Stimulated activated CD8-positive, alpha-beta memory T cell treated with anti-CD3 and anti-CD28 coated beads, Interleukin-2, amount 100 ng/mL, for 1 hour (primary cell): ENCODE data around the gene TFAM.
"Not testable (repeated sequence)": the region's sequence is repeated elsewhere in the genome, so short reads cannot be mapped to it uniquely, and the experiment has no call there.

ENCODE experiments used
- DNase-seq, 2 donors: peaks; one replicate each; pipeline ENCODE4 v3.0.0-alpha.2; 2020; ENCODE audit warnings: low read depth in 2 of 2

Gene TFAM

DNA sequence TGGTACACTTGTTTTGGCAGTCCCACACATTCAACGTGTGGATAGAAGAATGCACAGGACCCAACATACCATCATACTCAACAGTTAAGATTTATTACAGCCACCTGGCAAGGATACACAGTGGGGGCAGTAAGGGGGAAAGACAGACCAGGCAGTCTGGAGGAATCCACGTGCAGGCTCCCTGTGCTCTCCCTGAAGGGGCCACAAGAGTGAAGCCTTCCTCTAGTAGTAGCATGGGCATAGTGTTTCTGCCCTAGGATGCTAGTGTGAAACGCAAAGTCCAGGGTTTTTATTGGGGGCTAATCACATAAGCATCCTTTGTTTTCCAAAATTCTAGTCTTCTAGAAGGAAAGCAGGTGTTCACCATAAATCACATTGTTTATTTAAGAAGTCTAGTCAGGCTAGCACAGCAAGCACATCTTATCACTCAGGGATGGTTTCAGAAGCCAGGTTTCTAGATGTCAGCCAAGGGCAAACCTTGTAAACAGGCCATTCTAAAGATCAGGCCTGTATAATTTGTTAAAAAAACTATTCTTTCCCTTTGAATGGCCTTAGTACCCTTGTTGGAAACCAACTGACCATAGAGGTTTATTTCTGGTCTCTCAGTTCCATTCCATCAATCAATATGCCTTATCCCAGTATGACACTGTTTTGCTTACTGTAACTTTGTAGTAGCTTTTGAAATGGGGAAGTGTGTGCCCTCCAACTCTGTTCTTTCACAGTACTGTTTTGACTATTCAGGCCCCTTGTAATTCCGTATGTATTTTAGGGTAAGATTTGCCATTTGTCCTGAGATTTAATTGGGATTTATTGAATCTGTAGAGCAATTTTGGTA is 12.4 kb upstream of the TFAM start:
- no peak for DNase-seq

DNA sequence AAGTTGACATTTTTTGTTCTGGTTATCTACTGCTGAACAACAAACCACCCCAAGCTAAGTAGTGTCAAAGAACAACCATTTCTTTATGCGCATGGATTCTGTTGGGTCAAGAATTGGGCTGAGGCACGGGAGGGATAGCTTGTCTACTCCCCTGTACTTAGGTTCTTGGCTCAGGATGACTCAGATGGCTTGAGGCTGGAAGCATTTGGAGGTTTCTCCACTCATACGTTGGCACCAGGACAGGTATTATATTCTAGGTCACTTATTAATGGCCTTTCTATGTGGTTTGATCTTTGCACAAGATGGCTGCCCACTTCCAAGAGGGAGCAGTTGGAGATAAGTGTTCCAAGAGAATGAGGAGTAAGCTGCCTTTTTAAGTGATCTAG is 11.8 kb upstream of the TFAM start:
- no peak for DNase-seq

- DNase-seq, result no peak
These were observed 2.7 kb upstream of the TFAM start for GRCh38 chr10:58382489-58382995.

- DNase-seq, result no peak
These were observed 1.1 kb upstream of the TFAM start for GRCh38 chr10:58384095-58384494.

- DNase-seq, result no peak
These were observed 639 bp upstream of the TFAM start for GRCh38 chr10:58384544-58384998.

DNA sequence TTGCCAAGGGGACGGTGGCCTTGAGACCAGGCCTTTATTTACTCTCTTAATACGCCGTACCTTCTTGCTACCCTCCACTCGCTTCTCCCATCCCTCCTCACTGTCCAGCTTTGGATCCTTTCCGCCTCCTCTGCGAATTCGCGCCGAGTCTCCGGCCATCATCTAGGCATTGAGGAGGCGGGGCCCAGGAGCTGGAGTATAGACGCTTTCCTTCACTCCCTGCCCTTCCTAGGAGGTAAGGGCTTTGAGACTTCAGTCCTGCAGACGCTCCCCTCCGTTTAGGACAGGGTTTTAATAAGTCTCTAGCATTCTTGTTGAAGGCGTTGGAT is 538 bp downstream of the TFAM start:
- DNase-seq, result no peak

DNA sequence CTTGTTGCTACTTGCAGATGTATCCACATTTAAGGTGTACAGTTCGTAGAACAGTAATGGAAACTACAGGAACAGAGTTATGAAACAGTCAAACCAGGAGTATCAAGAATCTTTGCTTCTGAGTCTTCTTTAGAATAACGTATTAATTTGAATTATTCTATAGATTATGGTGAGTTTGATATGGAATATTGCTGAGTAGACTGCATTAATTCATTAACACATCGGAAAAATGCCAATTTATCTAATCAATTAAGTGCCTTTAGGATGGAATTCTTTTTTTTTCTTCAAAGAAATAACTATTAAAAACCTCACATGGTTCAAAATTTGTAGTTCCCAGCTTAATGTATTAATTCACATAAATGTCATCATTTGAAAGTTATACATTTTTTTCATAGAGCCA is 3.8 kb downstream of the TFAM start:
- no peak for DNase-seq

- DNase-seq, result no peak
These were observed 8.1 kb downstream of the TFAM start for GRCh38 chr10:58393317-58393716.

DNA sequence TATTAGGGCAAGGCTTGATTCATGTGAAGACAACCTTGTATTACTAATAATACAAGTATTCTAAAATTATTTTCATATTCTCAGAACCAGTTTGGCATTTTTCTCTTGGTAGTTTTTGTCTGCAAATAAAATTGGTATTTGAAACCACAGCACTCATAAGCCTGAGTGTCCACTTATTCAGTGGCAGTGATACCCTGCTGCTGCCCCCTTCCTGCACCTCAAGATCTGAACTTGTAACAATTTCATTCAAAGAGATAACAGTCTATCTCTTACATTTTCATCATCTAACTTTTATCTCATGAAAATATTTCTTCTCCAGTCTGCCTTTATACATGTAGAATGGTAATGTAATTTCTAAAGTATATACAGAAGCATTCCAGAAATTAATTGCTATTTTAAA is 9.3 kb downstream of the TFAM start:
- DNase-seq, result no peak

DNA sequence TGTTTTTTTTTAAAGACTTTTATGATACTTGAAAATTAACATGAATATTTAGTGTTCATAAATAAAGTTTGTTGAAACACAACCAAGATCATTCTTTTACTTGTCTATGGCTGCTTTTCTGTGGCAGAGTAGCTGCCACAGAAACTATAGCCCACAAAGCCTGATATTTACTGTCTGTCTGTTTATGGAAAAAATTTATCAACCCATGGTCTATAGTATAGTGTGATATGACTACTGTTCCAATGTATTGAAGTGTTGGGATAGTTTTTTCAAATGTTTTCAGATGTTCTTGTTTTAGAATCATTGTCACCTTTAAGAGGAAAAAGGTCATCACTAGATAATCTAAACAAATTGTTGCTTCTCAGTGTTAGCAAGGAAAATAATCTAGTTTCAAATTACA is 10.8 kb downstream of the TFAM start:
- DNase-seq, result no peak

DNA sequence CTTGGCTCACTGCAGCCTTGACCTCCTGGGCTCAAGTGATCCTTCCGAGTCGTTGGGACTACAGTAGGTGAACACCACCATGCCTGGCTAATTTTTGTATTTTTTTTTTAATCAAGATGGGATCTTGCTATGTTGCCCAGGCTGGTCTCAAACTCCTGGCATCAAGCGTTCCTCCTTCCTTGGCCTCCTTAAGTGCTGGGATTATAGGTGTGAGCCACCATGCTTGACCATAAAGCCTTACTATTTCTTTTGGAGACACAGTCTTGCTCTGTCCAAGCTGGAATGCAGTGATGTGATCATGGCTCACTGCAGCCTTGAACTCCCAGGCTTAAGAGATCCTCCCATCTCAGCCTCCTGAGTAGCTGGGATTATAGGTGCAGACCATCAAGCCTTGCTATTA is 12.6 kb downstream of the TFAM start:
- DNase-seq, result no peak

DNA sequence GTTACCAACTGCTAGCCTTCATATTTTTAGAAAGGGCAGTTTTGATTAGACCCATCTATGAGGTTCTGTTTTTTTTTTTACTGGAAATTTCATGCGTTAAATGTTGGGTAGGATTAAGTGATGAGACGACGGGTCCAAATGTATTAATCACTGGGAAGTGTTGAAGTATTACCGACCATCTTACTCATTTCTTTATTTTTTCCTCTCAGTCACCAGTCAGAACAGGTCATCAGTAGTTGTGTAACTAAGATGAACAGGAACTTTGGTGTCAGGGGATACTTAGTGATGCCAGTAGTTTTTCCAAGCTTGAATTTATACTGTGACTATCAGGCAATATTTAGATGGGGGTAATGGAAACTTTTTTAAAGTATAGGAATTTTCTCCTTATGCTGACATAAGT is 14.2 kb downstream of the TFAM start:
- no peak for DNase-seq

DNA sequence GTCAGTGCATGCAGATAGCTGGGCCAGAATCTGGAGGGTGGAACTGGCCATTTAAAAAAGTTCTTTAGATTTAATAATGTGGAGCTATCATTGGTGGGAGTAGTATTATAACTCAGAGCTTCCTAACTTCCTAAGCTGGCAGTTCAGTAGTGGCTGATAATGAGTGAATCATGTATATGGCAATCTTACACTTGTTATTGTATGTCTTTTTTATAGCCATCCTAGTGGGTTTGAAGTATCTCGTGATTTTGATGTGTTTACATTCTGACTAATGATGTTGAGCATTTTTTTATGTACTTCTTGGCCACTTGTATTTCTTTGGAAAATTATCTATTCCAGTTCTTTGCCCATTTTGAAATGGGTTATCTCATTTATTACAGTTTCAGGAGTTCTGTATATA is 15.4 kb downstream of the TFAM start:
- DNase-seq, result no peak

DNA sequence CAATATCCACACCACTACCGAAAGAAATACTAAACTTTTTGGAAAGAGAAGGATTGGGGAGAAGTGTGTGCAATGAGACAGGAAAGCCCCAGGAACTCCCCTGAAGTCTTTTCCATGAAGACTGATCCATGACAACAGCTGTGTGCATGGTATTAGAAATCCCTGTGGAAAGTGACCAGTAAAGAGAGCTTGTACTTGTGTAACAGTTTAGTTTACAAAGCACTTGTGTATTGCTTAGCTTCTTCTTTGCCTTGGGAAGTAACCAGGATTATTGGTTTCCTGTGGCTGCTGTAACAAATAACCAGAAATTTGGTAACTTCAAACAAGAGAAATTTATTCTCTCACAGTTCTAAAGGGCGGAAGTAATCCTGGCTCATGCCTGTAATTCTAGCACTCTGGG is 18.8 kb downstream of the TFAM start:
- DNase-seq, result no peak

- DNase-seq, result no peak
These were observed 24.9 kb downstream of the TFAM start for GRCh38 chr10:58409956-58410610.

DNA sequence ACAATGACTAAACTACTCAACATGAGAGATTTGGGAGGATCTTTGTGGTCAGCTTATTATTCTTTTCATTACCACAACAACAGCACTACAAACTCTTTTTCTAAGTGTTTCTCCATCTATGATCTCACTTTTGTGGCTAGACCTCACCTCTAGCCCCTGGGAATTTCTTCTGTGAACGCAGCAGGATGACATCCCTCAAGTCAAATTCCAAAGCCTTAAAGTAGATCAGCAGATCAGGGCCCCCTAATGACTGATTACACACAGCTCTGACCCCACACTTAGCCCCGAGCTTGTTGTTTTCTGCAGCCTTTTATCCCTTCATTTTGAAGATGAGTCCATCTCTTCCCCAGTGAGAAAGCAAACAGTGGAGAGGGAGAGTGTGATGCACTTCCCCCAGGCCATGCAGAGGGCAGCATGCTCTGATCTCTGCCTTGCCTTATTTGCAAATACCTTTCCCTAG is 27.3 kb downstream of the TFAM start:
- DNase-seq, result no peak

DNA sequence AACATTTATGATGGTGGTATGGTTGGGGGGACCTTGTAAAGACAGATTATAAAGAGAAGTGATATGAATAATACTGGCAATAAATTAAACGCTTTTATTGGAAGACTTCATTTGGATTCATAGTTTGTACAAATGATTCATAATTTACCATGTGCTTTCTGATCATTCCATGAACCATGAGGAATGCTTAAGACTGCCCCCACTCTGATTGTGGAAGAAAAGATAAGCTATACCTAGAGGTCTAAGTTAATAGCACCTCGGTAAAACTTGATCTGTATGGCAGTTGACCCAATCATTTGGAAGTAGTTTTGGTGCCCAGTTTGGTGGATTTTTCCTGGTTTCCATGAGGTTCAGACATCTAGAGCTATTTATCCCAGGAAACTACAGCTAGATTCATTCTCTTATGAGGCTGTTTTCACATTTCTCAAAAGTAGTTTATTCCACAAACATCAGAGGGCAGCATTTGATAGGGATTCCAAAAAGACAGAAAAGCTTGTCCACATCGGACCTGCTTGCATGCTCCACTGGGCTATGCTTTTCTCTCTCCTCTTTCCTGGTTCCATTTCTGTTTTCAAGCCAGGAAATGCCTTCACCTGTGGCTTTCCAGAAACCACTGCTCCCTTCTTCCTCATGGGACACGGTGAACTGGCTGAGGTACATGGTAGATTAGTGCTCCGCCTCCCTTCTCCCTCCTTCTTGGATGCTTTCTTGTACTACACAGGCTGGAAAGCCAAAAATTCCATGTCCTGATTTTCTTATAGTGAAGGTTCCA is 29.2 kb downstream of the TFAM start:
- DNase-seq, result no peak

- no peak for DNase-seq
These were observed 30.5 kb downstream of the TFAM start for GRCh38 chr10:58415757-58416156.

- not testable (repeated sequence) for DNase-seq
These were observed 32.7 kb downstream of the TFAM start for GRCh38 chr10:58417902-58418301.

DNA sequence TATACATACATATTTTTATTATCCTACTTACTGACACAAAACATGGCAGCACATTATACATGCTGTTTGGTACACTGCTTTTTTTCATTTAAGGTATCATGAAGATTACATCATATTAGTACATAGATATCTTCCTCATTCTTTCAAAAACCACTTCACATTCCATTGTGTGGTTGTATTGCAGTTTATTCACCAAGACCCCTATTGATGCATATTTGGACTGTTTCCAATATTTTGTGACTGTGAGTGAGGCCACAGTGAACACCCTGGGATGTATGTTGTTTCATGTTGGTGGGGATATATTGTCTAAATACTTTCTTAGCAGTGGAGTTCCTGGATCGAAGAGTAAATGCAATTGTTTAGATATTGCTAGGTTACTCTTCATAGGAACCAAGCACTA is 39.0 kb downstream of the TFAM start:
- no peak for DNase-seq

DNA sequence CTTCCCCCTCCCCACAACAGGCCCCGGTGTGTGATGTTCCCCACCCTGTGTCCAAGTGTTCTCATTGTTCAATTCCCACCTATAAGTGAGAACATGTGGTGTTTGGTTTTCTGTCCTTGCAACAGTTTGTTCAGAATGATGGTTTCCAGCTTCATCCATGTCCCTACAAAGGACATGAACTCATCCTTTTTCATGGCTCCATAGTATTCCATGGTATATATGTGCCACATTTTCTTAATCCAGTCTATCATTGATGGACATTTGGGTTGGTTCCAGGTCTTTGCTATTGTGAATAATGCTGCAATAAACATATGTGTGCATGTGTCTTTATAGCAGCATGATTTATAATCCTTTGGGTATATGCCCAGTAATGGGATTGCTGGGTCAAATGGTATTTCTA is 43.2 kb downstream of the TFAM start:
- not testable (repeated sequence) for DNase-seq

DNA sequence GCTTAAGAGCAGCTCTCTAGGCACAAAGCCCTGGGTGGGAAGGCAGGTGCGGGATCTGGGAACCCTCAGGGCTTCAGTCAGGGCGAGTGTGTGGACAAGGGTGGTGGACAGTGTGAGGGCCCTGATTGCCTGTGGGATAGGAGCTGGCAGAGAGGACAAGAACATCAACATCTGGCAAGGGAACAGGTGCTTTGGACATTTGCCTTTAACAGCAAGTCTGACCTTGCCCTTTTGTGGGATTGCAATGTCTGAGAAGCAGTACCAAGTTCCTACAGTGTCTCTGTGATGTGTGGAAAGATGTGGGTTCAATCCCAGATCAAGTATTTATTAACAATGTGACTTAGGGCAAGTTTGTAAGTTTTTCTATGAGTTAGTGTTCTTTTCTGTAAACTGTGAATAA is 46.7 kb downstream of the TFAM start:
- no peak for DNase-seq

GRCh38 chr10:58433066-58433465 is 47.9 kb downstream of the TFAM start:
- DNase-seq, result no peak
